Cerebellar cortex (tissue), 1 donor: Measurements from ENCODE around the gene E2F3.

Source experiments
- DNase-seq: peaks from one replicate; pipeline ENCODE4 v3.0.0-alpha.2; 2015; ENCODE audit warnings: low spot score

Gene E2F3

DNA sequence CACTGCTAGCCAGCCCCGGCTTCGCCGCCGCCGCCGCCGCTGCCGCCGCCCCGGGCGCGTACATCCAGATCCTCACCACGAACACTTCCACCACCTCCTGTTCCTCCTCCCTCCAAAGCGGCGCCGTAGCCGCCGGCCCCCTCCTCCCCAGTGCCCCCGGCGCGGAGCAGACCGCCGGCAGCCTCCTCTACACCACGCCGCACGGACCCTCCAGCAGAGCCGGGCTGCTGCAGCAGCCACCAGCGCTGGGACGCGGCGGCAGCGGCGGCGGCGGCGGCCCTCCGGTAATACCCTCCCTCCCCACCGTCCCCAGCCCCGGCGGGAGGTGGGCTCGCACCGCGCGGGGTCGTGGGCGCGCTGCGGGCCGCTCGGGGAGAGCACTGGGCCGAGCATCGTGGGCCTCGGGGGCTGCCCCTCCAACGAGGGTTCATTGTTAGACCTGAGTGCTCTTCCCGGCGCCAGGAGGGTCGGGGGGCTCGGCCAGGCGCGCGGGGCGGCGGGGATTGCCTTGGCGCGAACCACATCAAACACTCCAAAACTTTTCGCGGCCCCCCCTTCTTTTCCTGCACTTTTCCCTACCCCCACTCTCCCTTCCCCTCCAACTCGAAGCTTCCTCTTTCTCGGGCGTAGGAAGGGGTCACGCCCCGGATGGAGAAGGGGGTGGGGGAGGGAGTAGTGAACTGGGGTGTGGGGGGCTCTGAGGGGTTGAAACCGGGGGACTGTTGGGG lies 827 bp downstream of the E2F3 start:
- peak; percentile 29 for DNase-seq

DNA sequence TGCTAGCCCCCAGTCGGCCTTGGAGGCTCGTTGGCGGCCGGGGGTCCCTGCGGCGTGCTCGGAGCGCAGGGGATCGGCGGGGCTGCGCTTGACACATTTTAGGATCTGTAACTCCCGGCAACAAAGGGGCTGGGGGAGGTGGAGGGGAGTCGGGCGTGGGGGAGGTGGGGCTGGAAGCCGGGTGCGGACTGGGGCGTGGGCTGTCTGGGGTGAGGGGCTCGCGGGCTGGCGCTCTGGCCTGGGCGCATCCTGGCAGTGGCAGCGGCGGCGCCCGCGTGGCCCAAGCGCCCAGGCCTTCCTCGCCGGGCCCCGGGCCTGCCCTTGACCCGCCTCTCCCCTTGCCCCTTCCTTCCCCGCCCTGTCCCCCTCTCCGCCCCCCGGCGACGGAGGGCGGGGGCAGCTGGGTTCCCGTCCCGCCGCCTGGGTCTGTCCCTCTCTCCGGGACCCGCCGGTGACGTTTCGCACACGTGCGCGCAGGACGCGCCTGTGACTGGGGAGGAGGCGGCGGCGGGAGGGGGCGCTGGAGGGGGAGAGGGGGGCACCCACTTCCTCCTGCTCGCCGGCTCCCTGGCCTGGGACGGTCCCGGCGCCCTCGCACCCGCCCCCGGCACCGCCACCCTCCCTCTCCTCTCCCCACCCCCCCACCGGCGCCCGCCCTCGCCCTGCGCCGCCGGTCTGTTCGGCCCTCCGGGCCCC lies 1.5 kb downstream of the E2F3 start:
- peak; percentile 67 for DNase-seq

DNA sequence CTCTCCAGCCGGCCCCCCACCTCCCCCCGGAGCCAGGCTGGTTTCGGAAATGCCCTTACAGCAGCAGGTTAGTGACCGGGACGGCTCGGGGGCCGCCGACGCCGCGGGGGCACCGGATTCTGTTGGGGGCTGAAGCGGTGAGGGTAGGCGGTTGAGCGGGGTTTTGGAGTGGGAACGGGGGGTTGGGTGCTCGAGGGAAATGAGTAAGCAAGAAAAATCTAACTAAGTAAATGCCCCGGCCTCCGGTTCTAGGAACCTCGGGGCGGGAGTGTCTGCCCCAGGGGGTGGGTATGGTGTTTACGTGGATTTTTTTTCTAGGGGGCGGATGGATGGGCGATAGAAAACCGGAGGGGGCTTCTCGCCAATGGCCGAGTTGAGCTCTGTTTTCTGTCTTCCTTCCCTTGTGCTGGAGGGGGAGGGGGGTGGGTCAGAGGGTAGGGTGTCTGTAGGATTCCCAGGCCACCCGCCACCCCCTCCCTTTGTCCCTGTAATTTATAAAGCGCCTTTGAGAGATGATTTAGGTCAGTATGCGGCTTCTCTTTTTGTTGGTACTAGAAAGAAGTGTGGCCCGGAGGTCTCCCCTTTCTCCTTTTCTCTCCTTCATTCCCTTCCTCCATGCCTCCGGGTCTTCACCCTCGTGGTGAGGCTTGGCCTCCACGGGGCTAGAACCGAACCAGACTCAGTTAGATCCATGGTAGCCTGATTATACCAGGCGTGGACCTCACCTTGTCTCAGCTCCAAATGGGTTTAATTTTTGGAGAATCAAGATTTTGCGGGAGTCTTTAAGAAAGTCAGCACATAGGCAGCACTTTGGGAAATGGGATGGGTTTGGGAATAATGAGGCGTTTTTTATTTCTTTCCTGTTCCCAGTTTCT lies 2.3 kb downstream of the E2F3 start:
- DNase-seq = peak; percentile 36

DNA sequence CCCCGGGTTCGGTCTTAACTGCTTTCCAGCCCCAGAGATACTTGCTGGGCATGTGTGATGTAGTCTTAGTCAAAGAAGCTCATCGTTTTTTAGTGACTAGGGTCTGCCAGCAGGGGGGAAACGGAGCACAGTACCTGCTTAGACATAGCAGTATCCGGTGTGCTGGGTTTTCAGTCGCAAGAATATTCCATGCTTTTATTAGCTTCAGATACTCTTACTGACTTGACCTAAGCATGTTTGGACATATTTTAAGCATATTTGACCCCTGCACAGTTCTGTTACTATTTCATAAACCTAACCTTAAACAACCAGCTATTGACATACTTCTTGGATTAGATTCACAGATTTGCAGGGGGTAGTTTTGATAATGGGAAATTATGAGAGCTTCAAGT lies 3.0 kb downstream of the E2F3 start:
- peak; percentile 54 for DNase-seq

DNA sequence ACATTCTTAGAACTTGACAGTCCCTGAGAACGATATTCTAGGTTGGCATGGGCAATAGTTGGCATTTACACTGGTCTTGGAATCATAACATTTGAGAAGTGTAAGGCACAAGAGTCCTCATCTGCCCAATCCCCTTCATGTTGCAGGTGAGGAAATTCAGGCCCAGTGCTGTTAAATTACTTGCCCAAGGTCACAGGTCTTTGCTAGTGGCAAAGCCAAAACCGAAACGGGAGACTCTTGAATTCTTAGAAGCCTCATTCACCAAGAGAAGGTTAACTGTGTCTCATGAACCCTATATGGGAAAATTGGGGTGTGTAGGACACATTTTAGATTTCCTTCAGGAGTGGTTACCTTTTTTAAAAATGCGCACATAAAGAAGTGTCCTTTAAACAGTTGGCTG lies 7.2 kb downstream of the E2F3 start:
- DNase-seq = no peak

DNA sequence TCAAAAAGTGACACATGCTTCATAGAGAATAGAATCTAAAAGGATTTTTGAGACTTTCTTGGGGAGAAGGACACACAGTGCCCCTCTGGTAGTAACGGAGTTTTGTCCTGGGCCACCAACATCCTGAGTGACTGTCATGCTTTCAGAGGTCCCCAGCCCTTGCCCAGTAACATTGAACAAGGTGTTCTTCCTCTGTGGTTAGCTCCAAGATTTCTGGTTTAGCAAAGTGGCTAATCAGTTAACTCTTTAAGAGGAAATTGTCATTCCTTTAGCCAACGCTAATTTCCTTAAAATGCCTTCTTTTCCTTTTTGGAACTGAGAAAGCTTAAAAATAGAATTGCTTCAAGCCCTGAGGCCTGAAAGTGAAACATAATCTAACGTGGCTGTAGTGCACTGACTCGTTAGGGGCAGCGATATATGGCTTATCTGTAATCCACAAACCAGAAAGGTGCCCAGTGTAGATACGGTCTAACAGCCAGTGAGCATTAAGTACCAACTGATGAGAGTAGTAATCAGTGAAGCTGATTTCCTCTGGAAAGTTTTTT lies 7.8 kb downstream of the E2F3 start:
- DNase-seq = no peak

DNA sequence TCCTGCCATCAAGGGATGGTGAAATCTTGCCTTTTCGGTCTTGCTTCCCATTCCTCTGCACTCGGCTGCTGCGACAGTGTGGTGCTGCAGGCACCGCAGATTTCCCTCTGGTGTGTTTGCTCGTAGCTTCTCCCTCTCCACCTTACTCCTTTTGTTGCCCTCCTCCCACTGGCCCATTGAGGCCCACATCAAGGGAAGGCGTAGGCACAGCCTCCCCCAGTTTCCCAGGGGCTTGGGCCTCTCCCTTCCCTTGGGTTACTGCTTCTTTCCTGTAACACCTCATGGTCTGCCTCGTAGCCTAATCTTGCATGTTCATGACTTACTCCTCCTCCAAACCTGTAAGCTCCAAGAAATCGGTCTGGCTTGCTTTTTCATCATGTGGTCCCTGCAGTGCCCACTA lies 9.9 kb downstream of the E2F3 start:
- DNase-seq = no peak

DNA sequence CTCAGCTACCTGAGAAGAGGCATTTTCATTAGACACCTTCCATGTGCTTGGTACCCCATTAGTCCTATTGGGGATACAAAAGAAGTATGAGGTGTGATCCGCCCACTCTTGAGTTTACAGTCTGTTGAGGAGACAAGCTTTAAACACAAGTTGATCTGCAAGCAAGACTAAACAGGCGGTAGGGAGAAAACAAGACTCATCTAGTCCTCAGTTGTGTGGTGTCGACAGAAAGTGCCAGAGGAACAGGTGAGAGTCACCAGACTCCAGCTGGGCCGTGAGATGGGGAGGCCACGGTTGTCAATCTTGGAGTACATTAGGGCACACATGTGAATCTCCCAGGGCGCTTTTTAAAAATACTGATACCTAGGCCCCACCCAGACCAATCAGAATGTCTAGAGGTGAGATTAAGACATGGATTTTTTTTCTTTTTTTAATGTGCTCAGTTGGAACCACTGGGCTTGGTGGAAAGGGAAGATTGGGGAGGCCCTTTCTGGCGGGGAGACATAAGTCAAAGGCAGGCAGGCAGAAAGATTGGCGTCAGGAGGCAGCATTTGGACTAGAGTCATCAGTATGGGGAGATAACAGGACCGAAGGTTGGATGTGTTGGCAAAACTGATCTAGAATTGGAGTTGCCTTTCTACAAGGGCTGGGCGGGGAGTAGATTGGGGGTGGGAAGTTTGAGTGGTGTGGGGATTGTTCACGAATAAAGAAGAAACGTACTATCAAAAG lies 10.4 kb downstream of the E2F3 start:
- DNase-seq = no peak

DNA sequence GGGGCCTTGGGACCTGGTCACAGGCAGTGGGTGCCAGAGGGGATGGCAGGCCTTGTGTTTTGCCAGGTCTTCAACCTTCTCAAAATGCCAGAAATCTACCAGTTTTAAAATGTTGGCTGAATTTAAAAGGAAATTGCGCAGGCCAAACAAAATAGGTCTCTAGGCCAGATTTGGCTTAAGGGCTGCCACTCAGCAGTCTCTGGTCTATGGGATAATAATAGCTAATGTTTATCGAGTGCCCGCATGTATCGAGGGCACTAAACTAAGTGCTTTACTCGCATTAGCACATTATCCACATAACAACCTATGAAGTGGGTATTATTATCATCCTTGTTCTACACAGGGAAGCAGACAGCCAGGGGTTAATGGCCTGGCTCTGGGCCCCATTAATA lies 11.0 kb downstream of the E2F3 start:
- DNase-seq = no peak

DNA sequence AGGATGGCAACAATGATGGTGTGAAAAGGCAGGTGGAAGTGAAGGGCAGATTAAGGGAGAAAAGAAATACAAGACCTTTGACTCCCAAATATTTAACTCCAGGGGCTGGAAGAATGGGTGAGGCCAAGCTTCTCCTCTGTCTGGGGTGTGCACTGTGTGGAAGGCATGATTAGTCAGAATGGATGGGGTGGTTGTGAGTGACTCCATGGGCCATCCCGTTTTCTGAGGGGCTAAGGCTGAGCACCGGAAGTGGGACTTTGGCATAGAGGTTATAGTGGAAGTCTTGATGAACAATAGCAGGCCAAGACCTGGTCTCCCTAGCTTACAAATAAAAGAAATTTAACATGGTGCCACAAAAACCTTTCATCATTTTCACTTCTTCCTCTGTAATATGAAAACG lies 12.1 kb downstream of the E2F3 start:
- no peak for DNase-seq

DNA sequence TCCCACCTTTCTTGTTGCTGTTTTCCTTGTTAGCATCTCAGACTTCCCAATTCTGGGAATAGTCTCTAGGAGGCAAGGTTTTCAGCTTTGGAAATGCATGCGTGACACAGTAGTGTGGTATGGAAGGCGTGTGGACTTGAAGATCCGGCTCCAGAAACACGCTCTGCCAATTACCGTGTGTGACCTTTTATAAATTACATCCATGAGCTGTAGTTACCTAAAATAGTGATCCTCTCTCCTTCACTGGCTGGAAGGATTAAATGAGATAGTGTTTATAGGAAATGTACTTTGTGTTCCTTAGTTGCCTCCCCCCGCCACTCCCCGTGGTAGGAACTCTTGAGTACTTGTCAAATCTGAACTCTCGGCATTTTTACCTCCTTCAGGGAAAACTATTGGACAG lies 13.0 kb downstream of the E2F3 start:
- DNase-seq = no peak

DNA sequence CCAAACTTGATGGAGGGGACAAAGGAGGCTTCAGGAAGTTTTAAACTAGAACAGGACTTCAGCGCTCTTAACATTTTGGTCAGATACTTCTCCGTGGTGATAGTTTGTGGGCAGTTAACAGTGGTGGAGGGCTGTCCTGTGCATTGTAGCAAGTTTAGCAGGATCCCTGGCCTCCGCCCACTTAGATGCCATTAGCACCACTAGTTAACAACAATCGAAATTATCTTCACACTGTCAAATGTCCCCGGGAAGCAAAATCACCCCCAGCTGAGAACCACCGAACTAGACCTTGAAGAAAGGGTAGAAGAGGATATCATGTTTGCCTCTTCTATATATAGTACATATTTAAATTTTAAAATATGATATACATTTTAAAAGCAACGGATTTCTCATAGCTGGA lies 13.6 kb downstream of the E2F3 start:
- no peak for DNase-seq

DNA sequence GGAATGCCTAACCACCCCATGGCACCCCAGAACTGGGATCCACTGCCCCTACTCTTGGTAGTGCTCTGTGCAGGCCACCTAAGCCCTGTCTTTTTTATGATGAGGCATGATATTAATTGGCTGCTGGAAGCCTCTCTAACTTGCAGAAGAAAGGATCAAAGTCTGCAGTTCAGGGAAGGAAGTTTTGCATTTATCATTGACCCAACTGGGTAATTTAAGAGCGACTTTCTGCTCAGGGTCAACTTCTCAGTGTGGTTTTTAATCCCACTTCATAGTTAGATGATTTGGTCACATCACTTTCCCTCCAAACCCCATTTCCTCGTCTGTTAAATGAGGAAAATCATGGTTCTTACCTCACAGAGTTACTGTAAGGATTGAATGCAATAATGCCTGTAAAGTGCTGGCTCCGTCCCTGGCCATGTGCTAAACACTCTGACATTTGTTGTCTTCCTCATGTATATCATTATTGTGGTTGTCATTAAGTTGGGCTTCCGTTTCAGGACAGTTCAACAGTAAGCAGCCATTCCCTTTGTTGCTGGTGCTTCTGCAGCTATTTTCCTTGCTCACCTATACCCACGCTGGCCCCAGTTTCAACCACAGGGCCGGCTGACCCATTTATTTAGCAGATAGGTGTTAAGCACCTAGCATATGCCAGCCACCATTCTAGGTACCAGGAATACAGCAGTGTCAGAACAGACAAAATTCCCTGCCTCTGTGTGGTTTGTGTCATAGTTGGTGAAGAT lies 14.2 kb downstream of the E2F3 start:
- no peak for DNase-seq

DNA sequence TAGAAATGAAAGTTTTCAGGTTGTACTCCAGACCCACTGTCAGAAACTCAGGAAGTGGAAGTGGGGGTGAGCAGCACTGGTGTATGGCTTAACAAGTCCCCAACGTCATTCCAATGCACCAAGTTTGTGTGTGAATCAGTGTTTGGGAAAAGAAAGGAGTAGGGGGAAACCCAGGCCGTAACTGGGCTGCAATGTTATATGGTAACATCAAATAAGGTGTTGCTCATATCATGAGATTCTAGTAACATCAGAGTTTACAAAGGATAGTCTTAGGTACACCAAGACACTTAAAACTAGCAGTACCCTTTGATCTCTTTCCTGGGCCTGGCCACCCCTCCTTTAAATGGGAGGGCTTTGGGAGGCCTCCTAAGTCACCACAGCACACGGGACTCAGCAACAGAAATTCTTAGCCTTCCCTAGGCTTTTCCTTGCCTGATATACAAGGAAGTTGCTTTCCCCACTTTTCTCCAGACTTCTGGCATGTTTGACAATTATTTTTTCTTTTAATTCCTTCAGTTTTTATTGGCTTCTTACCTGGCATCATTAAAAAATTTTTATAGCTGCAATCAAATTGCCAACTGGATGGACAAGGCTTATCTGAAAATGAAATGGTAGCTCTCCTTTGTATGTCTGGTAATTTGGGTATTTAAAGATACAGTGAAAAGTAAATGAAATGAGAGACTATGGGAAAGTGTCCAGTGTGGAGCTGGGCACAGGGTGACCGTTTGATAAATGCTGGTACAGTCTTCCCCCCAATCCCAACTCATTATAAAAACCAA lies 15.1 kb downstream of the E2F3 start:
- DNase-seq = no peak

DNA sequence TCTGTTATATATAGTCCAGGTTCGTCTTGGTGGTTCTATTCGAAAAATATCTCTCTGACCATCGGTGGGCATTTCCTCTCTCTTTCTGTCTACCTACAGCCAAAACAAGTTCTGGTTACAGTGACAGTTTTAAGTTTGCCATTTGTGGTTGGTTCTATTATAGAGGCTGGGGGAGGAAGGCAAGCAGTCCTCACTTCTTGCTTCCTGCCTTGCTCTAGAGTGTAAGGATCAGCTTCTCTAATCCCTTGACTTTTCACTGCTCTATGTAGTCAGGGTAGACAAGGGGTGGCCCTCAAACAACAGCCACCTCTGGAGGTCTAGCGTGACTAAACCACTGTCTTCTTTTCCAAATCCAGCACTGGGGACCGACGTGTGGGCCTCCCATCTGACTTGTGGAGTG lies 16.1 kb downstream of the E2F3 start:
- no peak for DNase-seq

DNA sequence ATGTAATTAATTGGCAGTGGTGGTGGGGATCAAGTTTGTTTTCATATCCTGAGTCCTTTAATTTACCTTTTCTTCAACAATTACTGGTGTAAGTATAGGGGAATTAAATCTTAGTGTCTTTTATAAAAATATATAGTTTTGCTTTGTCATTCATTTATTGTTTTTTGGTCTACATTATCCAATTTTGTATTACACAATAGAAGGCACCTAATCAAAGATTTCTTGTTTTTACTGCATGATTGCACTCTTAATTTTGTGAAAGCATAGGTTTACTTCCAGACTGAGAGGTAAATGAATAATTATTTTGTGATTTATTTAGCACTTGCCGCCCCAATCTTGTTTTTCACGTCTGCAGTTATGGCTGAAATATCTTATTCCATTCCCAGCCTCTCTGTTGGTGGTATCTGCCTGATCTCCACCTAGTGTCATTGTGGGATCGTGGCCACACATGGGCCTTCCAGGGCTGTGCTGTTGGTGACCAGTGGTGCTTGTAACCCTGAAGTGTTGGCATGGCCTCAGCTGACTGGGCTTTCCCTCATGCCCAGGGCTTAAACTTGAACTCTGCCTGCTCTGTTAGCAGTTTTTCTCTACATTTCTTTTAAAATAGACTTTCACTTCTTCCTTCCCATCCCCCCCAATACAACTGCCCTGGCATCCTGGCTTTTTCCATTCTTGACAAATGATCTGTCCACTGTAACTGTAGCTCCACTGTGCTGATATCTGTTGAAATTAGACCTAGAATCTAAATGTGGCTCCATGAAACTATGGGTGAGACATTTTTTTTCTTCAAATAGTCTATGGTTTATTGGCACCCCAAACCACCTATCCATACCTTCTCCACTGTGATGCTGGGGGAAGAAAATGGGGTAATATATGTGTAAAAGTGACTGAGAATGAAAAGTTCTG lies 24.8 kb downstream of the E2F3 start:
- no peak for DNase-seq

DNA sequence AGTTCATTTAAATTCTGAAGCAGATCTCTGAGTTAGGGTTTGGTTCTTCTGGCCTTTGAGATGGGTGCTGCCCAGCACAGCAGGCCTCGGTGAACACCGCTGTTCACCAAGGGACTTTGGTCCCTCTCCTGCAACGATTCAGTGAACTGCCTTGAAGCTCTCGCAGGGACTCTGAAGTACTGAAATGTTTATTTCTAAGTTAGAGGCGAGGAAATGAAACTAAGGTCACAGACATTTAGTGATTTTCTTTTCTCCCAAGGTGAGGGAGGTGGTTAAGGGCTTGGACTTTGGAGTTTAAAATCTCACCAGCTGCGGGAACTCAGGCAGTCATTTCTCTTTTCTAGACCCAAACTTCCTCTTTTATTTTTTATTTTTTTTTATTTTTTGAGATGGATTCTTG lies 26.2 kb downstream of the E2F3 start:
- no peak for DNase-seq

DNA sequence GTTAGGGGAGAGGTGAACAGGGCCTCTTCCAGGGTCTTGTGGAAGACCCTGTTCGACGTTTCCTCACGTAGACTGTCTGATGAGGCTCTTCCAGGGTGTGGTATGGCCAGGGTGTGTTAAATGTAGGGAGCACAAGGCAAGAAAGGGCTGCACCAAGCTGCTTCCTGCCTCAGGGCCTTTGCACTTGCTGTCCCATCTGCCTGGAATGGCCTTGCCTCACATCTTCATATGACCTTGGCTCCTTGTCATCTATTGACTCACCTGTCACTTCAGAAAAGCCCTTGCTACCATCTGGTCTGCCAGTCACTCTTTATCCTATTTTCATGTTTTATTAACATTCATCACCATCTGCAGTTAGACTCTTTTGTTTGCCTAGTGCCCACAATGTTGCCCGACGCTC lies 31.0 kb downstream of the E2F3 start:
- DNase-seq = no peak

DNA sequence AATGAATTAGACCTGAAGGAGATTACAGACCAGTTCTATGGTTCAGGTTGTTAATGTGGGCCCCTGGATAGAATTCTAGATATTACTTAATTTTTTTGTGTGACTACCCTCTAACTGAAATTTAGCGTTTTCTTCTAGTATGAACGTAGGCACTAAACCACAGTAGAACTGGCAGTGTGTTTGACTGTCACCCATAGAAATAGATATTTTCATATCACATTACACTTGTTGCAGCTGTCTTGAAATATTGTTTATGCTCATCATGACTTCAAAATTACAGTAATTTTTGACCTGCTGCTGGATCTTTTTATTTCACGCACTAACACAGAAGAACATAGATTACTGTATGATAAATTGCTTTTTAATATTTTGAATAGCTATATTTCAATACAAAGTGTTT lies 31.6 kb downstream of the E2F3 start:
- no peak for DNase-seq
